ENCODE results near the gene RMND1.

The RMND1 gene

DNA sequence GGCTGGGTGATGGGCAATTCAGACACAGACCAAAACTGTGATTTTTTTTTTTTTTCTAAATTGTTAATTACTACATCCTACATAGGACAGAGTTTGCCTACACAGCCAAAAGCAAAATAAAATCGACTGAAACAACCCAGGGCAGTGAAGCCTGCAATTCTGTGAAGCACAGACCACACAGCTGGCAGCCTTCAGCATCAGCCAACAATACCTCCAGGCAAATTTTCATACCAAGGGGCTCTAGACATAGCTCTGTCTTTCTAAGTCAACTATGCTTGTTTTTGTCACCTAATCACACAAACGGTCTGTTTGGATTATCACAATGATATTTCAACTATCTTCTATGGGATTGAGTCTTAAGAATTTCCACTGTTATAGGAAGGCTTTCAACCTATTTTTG lies 17.6 kb downstream of the RMND1 start:
- DNase-seq (ENCODE audit: insufficient read length, low spot score) (no peak), FAIRE-seq (no peak)
- TF ChIP-seq, protein P1, sequence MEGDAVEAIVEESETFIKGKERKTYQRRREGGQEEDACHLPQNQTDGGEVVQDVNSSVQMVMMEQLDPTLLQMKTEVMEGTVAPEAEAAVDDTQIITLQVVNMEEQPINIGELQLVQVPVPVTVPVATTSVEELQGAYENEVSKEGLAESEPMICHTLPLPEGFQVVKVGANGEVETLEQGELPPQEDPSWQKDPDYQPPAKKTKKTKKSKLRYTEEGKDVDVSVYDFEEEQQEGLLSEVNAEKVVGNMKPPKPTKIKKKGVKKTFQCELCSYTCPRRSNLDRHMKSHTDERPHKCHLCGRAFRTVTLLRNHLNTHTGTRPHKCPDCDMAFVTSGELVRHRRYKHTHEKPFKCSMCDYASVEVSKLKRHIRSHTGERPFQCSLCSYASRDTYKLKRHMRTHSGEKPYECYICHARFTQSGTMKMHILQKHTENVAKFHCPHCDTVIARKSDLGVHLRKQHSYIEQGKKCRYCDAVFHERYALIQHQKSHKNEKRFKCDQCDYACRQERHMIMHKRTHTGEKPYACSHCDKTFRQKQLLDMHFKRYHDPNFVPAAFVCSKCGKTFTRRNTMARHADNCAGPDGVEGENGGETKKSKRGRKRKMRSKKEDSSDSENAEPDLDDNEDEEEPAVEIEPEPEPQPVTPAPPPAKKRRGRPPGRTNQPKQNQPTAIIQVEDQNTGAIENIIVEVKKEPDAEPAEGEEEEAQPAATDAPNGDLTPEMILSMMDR (IDR thresholded peaks at IDR 0.05; ENCODE audit: insufficient read depth, missing control alignments), result no peak

DNA sequence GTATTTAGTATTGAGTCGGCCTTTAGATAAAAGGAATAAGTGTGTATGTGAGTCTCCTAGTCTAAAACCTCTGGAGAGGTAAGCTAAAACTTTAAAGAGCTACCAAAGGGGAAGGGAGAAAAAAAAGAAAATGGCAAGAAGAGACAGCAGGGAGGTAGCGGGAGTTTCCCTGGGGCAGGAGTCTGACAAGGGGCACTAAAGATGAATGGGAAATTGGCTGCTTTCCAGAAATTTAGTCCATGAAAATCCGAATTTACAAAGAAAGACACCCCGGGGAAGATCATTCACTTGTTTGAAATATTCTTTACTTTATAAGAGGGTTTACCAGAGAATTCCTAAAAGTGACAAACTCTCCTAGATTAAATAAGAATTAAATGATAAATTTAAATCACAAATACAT lies 19.3 kb downstream of the RMND1 start:
- FAIRE-seq, result no peak
- TF ChIP-seq, protein P1 (IDR thresholded peaks at IDR 0.05; ENCODE audit: insufficient read depth, missing control alignments), result no peak

DNA sequence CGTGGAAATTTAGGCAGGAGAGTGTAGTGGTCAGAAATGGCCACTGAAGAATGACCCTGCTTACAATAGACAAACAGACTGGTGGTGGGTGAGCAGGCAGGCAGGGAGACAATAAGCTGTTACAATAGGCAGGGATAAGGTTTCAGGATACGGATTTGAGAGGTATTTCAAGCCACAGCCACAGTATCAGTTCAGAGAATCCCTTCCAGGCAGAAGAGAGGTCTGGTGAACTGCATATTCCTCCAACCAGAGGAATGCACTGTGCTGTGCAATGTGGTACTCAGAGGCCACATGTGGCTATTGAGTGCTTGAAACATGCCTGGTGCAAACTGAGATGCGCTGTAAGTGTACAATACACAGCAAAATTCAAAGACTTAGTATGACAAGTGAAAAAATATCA lies 20.6 kb downstream of the RMND1 start:
- TF ChIP-seq, protein P1 (IDR thresholded peaks at IDR 0.05; ENCODE audit: insufficient read depth, missing control alignments), result no peak
- FAIRE-seq (no peak), DNase-seq (ENCODE audit: insufficient read length, low spot score) (no peak)

More for the DNA sequence above, 19.3 kb downstream of the RMND1 start:
- no peak for DNase-seq (ENCODE audit: insufficient read length, low spot score)

DNA sequence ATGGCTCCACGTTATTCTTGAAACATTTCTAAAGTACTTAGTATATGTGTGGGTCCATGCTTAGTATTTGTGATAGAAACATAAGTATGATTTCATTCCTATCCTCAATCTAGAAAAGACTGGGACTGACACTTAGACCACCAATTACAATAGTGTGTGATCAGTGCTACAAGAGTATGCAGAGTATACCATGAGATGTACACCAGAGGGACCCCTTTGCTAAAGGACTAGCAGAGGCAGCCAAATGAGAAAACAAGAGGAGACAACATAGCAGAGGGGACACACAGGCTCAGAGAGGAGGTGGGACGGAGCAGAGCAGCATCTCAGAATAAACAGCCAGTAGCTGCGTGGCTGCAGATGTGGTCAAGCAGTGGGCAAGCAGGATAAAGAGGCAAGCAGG lies 21.0 kb downstream of the RMND1 start:
- TF ChIP-seq, protein P1 (IDR thresholded peaks at IDR 0.05; ENCODE audit: insufficient read depth, missing control alignments), result peak; percentile 23
- no peak for FAIRE-seq

DNA sequence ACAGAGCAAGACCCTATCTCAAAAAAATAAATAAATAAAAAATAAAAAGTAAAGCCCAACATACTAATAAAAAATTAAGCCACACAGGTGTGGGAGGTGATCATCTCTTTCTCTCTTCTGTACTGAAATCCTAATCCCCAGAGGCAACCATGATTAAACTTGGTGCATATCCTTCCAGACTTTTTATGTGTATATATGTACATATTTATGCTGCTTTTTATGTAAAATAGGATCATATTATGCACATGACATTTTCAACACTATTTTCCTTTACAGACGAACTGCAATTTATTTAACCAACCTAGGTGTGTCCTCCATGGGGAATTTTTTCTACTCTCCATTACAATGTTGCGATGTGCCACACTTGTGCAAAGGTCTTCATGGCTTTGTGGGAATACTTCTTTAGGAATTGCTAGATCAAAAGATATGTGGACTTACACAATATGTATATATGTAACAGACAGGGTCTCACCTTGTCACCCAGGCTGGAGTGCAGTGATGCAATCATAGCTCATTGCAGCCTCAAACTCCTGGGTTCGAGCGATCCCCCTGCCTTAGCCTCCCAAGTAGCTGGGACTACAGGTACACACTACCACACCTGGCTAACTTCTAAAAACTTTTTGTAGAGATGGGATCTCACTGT lies 23.7 kb downstream of the RMND1 start:
- TF ChIP-seq, protein P1 (IDR thresholded peaks at IDR 0.05; ENCODE audit: insufficient read depth, missing control alignments), result no peak
- DNase-seq (ENCODE audit: insufficient read length, low spot score), result no peak
- FAIRE-seq, result no peak

More for the DNA sequence above, 21.0 kb downstream of the RMND1 start:
- DNase-seq (ENCODE audit: insufficient read length, low spot score), result no peak

DNA sequence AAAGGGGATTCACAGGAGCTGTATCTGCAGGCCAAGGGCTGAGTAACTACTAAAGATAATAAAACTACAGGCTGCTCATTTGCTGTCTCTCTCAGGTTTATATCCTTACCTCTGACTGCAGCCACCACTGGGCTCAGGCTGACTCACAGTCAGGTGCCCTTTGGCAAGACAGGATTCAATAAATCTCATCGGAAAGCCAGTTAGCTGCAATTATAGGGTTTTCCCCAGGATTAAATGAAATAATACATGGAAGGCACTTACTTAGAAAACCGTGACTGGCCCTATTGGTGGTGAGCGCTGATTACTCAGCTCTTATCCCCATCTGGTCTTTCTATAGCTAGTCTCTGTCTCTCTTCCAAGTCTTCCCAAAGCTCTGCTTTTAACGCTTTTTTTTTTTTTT lies 26.4 kb downstream of the RMND1 start:
- peak; percentile 91 for FAIRE-seq
- TF ChIP-seq, protein P1 (IDR thresholded peaks at IDR 0.05; ENCODE audit: insufficient read depth, missing control alignments), result no peak
- DNase-seq (ENCODE audit: insufficient read length, low spot score), result peak; percentile 45

DNA sequence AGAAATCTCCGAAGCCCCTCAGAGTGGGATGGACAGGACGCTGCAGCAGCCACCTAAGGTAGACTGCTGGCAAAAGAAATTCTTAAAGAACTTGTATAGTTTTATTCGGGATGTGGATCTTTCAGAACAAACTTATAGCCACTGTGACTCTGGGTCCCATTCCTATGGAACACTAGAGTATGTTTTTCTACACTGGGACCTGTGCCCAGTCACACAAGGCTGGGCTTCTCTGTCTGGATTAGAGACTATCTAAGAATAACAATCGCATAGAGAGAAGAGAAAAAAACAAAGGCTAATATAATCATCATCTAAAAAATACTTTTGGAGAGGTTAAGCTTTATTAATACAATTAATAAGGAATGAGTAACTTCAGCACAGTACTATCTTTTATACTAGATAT lies 28.9 kb downstream of the RMND1 start:
- DNase-seq (ENCODE audit: insufficient read length, low spot score), result no peak
- TF ChIP-seq, protein P1 (IDR thresholded peaks at IDR 0.05; ENCODE audit: insufficient read depth, missing control alignments), result no peak
- no peak for FAIRE-seq
